ENCODE data around the gene ADGRD1.
"Not testable (repeated sequence)": the region's sequence is repeated elsewhere in the genome, so short reads cannot be mapped to it uniquely, and the experiment has no call there.

The ADGRD1 gene

GRCh38 chr12:130953771-130954543, at the start of gene ADGRD1:
TSS of gene ADGRD1 (plus strand) at chr12:130953907. CDS start at chr12:130954466, 559 bp downstream.
- DNase-seq (ENCODE audit: low read depth), result no peak

- DNase-seq (ENCODE audit: low read depth), result no peak
These were observed 49.6 kb upstream of the ADGRD1 start for GRCh38 chr12:130904064-130904463.

DNA sequence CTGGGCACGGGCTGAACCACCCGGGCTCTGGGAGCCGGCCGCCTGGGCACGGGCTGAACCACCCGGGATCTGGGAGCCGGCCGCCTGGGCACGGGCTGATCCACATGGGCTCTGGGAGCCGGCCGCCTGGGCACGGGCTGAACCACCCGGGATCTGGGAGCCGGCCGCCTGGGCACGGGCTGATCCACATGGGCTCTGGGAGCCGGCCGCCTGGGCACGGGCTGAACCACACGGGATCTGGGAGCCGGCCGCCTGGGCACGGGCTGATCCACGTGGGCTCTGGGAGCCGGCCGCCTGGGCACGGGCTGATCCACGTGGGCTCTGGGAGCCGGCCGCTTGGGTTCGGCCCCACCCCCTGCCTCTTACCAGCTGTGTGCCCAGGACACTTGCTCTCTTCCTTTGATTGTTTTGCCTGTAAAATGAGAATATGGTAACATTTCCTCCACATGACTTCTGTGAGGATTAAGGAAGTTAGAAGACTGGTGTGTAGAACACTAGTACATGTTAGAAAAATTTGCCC, 48.7 kb upstream of the ADGRD1 start:
- DNase-seq (ENCODE audit: low read depth), result not testable (repeated sequence)

DNA sequence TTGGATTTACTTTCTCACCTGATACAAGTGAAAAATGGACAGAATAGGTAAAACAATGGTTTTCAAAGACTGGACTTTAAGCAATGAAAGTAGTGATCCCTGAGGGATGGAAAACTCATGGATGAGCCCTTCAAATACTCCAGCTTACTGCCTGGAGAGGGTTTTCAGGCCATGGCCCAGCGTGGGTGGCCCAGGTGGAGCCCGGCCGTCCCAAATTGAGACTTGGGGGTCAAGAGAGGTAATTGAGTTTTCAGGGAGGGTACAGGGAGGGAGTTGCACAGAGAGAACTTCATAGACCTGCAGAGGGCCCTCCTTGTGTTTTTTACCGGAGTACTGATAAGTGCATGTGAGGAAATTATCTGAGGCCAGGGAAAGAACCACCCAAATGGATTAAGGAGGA, 44.6 kb upstream of the ADGRD1 start:
- no peak for DNase-seq (ENCODE audit: low read depth)

DNA sequence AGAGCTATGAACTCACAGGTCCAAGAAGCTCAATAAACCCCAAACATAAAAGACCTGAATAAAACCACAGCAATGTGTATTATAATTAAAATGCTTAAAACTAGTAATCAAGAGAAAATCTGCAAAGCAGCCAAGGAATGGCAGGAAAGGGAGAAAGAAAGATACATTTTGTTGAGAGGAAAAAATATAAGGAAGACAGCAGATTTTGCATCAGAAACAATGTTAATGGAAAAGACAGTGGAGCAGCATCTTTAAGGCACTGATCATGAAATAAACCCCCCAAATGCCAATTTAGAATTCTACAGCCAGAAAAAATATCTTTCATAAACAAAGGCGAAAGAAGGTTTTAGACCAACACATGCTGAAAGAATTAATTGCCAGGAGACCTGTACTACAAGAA, 42.5 kb upstream of the ADGRD1 start:
- no peak for DNase-seq (ENCODE audit: low read depth)

GRCh38 chr12:130911933-130912332, 41.8 kb upstream of the ADGRD1 start:
- no peak for DNase-seq (ENCODE audit: low read depth)

GRCh38 chr12:130916241-130916911, 37.3 kb upstream of the ADGRD1 start:
- DNase-seq (ENCODE audit: low read depth), result no peak

DNA sequence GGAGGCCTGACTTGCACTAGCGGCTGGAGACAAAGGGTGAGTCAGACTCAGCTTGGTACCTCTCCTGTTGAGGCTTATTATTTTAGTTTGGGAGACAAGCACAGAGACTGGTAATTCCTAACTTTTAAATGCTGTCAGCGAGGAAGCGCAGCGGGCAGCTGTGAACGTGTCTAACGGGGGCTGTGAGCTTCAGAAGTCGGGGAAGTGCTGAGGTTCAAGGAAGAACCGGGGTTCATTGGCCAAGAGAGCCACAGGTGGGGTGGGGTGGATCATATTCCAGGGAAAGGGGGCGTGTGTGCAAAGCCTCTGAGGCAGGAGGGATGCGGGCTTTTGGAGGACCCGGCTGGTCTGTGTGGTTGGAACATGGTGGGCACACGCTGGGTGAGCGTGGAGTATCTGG, 36.1 kb upstream of the ADGRD1 start:
- no peak for DNase-seq (ENCODE audit: low read depth)

DNA sequence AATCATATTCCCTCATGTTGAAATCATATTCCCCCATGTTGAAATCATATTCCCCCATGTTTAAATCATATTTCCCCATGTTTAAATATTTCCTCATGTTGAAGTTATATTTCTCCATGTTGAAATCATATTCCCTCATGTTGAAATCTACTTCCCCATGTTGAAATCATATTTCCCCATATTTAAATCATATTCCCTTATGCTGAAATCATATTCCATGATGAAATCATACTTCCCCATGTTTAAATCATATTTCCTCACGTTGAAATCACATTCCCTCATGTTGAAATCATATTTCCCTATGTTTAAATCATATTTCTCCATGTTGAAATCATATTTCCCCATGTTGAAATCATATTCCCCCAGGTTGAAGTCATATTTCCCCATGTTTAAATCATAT, 34.6 kb upstream of the ADGRD1 start:
- DNase-seq (ENCODE audit: low read depth), result no peak

- DNase-seq (ENCODE audit: low read depth), result no peak
These were observed 33.5 kb upstream of the ADGRD1 start for GRCh38 chr12:130920119-130920703.

GRCh38 chr12:130920723-130921381, 32.9 kb upstream of the ADGRD1 start:
- no peak for DNase-seq (ENCODE audit: low read depth)

DNA sequence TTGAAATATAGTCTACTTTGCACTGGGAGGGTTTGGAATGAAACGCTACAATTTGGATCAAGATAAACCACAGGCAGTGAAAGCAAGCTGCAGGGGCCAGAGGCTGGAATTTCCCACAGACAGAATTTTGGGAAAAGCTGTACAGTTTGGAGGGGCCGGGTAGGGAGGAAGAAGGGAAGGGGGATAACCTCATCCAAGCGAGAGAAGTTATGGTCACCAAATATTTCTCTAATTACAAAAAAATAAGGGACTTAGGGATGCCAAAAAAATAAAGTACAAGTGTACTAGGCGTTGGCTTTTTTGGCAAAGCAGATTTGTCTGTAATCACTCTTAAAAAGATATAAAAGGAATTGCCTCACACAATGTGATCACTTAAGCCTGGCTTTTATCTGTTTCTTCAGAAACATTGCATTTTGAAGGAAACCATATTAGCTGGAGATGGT, 31.2 kb upstream of the ADGRD1 start:
- no peak for DNase-seq (ENCODE audit: low read depth)

- no peak for DNase-seq (ENCODE audit: low read depth)
These were observed 28.6 kb upstream of the ADGRD1 start for GRCh38 chr12:130924966-130925665.

DNA sequence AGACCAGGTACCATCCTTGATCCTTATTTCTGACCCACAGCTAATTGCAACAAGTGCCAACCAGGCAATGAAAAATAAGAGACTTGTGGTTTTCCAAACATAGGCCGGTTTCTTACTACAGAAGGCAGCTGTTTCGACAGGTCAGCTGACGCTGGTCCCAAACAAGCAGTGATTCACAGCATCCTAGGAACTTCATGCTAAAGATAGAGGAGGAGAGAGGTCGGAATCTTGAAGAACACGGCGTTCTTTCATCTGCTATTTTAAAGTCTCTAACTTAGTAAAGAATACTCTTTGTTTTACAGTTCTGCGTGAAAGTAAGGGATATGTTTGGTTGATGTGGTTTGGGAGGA, 28.1 kb upstream of the ADGRD1 start:
- no peak for DNase-seq (ENCODE audit: low read depth)

GRCh38 chr12:130929363-130929762, 24.3 kb upstream of the ADGRD1 start:
- no peak for DNase-seq (ENCODE audit: low read depth)

DNA sequence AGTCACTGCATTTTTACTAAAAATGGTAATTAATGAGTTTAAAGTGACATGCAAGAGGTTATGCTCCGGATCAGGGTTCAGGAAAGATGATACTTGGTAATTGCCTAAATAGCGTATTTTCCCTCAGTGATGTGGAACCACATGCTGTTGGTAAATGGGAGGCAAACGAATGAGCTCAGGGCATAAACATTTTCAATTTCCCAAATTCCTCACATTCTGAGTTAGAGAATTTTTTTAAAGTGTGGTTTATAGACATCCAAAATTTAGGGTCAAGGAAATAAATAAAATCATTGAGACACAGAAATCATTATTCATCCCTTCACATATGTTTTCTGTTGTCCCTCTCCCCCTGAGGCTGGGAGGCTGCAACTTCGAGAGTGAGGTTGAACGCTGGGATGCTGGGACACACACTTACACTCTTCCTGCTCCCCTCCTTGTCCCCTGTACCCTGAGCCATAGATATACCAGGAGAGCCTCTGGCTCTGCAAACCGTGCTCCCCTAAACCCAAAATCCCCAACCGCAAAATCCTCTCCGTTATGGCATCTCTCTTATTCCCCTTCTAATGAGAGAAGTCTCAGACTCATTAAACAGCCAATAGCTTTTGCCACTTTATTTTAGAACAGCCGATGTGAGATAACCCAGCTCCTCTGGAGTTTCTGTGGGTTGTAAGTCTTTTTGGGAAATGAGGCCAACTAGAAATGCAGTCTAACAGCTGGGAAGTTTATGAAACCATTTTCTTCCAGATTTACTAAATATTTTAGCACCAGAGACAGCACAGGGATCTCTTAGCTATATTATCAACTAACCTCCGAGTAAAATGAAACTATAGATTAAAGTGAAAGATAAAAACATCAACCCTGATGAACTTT, 21.4 kb upstream of the ADGRD1 start:
- DNase-seq (ENCODE audit: low read depth), result no peak

GRCh38 chr12:130933269-130933995, 20.3 kb upstream of the ADGRD1 start:
- DNase-seq (ENCODE audit: low read depth), result no peak

GRCh38 chr12:130934753-130935152, 19.0 kb upstream of the ADGRD1 start:
- DNase-seq (ENCODE audit: low read depth), result no peak

GRCh38 chr12:130936561-130936960, 17.1 kb upstream of the ADGRD1 start:
- DNase-seq (ENCODE audit: low read depth), result no peak

GRCh38 chr12:130937063-130937462, 16.6 kb upstream of the ADGRD1 start:
- no peak for DNase-seq (ENCODE audit: low read depth)
